ENCODE data around the gene HMCN1. TPM values are rescaled to one million over a fixed set of nuclear protein-coding genes. Genes with fewer than 3 reads are reported as not detected.

The HMCN1 gene
- total and polyA plus RNA-seq, 9 donors: 1.4 to 26.6 (median 3.8) TPM

- no peak for DNase-seq
- Histone ChIP-seq H3K4me3 (no peak overlapping the region), H3K9me3 (no peaks in the 10 kb centered on the region), H3K27ac (no peak overlapping the region), H3K4me1 (ENCODE audit: insufficient read depth) (no peaks in the 10 kb centered on the region), H3K36me3 (no peaks in the 10 kb centered on the region), H3K27me3 (no peaks in the 10 kb centered on the region)
- intact Hi-C loops (cut with DNase I): no loop called here
- TF ChIP-seq EP300 (IDR thresholded peaks at IDR 0.05): no peak
- no peak for TF ChIP-seq POLR2A (IDR thresholded peaks at IDR 0.05)
- no peak for TF ChIP-seq CTCF (IDR thresholded peaks at IDR 0.05)
Observed at GRCh38 chr1:186142916-186143315, 408.7 kb downstream of the HMCN1 start.

GRCh38 chr1:186143481-186143880 lies 409.3 kb downstream of the HMCN1 start:
- Histone ChIP-seq H3K27ac (no peak overlapping the region), H3K4me1 (ENCODE audit: insufficient read depth) (no peaks in the 10 kb centered on the region), H3K4me3 (no peak overlapping the region), H3K36me3 (no peaks in the 10 kb centered on the region), H3K27me3 (no peaks in the 10 kb centered on the region), H3K9me3 (no peaks in the 10 kb centered on the region)
- DNase-seq: no peak
- TF ChIP-seq POLR2A (IDR thresholded peaks at IDR 0.05) (no peak), EP300 (IDR thresholded peaks at IDR 0.05) (no peak), CTCF (IDR thresholded peaks at IDR 0.05) (no peak)
- intact Hi-C loops (cut with DNase I): no loop called here

GRCh38 chr1:186144505-186144904 lies 410.3 kb downstream of the HMCN1 start:
- Histone ChIP-seq H3K4me1 (ENCODE audit: insufficient read depth) (no peaks in the 10 kb centered on the region), H3K27ac (no peak overlapping the region), H3K4me3 (no peak overlapping the region), H3K9me3 (no peaks in the 10 kb centered on the region), H3K27me3 (no peaks in the 10 kb centered on the region), H3K36me3 (no peaks in the 10 kb centered on the region)
- intact Hi-C loops (cut with DNase I): no loop called here
- no peak for DNase-seq
- WGBS, 3 donors: 88 to 93% (median 90%) methylated on average over 5 of the region's 5 CpGs
- TF ChIP-seq POLR2A (IDR thresholded peaks at IDR 0.05) (no peak), CTCF (IDR thresholded peaks at IDR 0.05) (no peak), EP300 (IDR thresholded peaks at IDR 0.05) (no peak)

- no peaks in the 10 kb centered on the region for H3K36me3 ChIP-seq
- no peaks in the 10 kb centered on the region for H3K27me3 ChIP-seq
- TF ChIP-seq EP300 (IDR thresholded peaks at IDR 0.05) (no peak), CTCF (IDR thresholded peaks at IDR 0.05) (no peak), POLR2A (IDR thresholded peaks at IDR 0.05) (no peak)
- H3K4me1 ChIP-seq (ENCODE audit: insufficient read depth): no peaks in the 10 kb centered on the region
- WGBS, 3 donors: 98 to 99% (median 98%) methylated on average over 2 of the region's 2 CpGs
- no peak for DNase-seq
- no peak overlapping the region for H3K4me3 ChIP-seq
- H3K9me3 ChIP-seq: no peaks in the 10 kb centered on the region
- H3K27ac ChIP-seq: no peak overlapping the region
- intact Hi-C loops (cut with DNase I): no loop called here
Observed at GRCh38 chr1:186146974-186147373, 412.8 kb downstream of the HMCN1 start.

GRCh38 chr1:186149591-186149990 lies 415.4 kb downstream of the HMCN1 start:
- Histone ChIP-seq H3K27ac (no peak overlapping the region), H3K27me3 (no peaks in the 10 kb centered on the region), H3K36me3 (no peaks in the 10 kb centered on the region), H3K4me1 (ENCODE audit: insufficient read depth) (no peaks in the 10 kb centered on the region), H3K9me3 (no peaks in the 10 kb centered on the region), H3K4me3 (no peak overlapping the region)
- 88 to 95% (median 91%) methylated on average over 2 of the region's 2 CpGs for WGBS, 3 donors
- DNase-seq: no peak
- TF ChIP-seq POLR2A (IDR thresholded peaks at IDR 0.05) (no peak), EP300 (IDR thresholded peaks at IDR 0.05) (no peak), CTCF (IDR thresholded peaks at IDR 0.05) (no peak)
- intact Hi-C loops (cut with DNase I): no loop called here
